ENCODE results near the gene TMEM86B.

GRCh38 chr19:55273978-55274707, 45.6 kb upstream of the TMEM86B start:
- TF ChIP-seq EP300 (IDR thresholded peaks at IDR 0.05; ENCODE audit: borderline replicate concordance), result no peak
- TF ChIP-seq REST (IDR thresholded peaks at IDR 0.05; ENCODE audit: low read depth), result no peak
- TF ChIP-seq YY1 (IDR thresholded peaks at IDR 0.05; ENCODE audit: low read depth), result no peak
- TF ChIP-seq RAD21 (IDR thresholded peaks at IDR 0.05; ENCODE audit: low read depth), result no peak
- TF ChIP-seq USF1 (IDR thresholded peaks at IDR 0.05), result no peak

All from Ishikawa (cell line).